GM12891 (cell line): ENCODE results near the gene NALCN.

Experiments used
- POLR2A ChIP-seq: IDR thresholded peaks from 2 replicates; pipeline ENCODE4 v1.6.1; 2011; ENCODE audit warnings: low read depth, low read length, control low read depth
- SPI1 ChIP-seq: IDR thresholded peaks from 2 replicates; pipeline ENCODE4 v1.6.1; 2011; ENCODE audit warnings: low read depth, low read length, control low read depth

GRCh38 chr13:101425156-101425471 lies 8.8 kb upstream of the NALCN start:
- no peak for TF ChIP-seq POLR2A
- no peak for TF ChIP-seq SPI1
